Right lobe of liver (tissue), 6 donors: ENCODE results near the gene EXOC3L1. TPM values are rescaled to one million over a fixed set of nuclear protein-coding genes. Genes with fewer than 3 reads are reported as not detected.
A peak's percentile ranks its signal among the peaks of the same experiment; 100 is the strongest.

Source experiments
- ATAC-seq, 4 donors: fragments of 200-7000 bp; cut with Tn5 transposase; one replicate each; pipeline ENCODE4 v1.9.1; 2020; ENCODE audit warnings: mild to moderate bottlenecking in 4 of 4, moderate library complexity in 4 of 4
- DNase-seq, 3 donors: peaks; one replicate each; pipeline ENCODE4 v3.0.0-alpha.2; 2020
- H3K27ac ChIP-seq, 3 donors: fragments of 200-600 bp; one replicate each; pipeline ENCODE4 v1.8.0; 2022
- H3K27me3 ChIP-seq, 2 donors: fragments of 200-600 bp; one replicate each; pipeline ENCODE4 v1.8.0; 2022
- H3K36me3 ChIP-seq, 4 donors: fragments of 200-600 bp; sonication (generic) in 1 of 4; one replicate each; pipeline versions ENCODE4 v1.5.1 to v1.8.0; 2017 to 2022; ENCODE audit warnings: control low read depth in 1 of 4
- H3K4me1 ChIP-seq, 4 donors: fragments of 200-600 bp; sonication (generic) in 1 of 4; one replicate each; pipeline versions ENCODE4 v1.5.1 to v1.8.0; 2017 to 2022; ENCODE audit warnings: control low read depth in 1 of 4
- H3K4me3 ChIP-seq, 3 donors: fragments of 200-600 bp; one replicate each; pipeline ENCODE4 v1.8.0; 2022
- H3K9me3 ChIP-seq, 4 donors: fragments of 200-600 bp; sonication (generic) in 1 of 4; one replicate each; pipeline versions ENCODE4 v1.5.1 to v1.8.0; 2017 to 2022; ENCODE audit warnings: control low read depth in 1 of 4
- CTCF ChIP-seq, 4 donors: fragments of 200-600 bp in 3 of 4; fragments of 450-650 bp in 1 of 4; IDR thresholded peaks; one replicate each; pipeline versions ENCODE4 v1.5.1 to v1.8.0; 2016 to 2022; ENCODE audit warnings: antibody characterized with exemption in 4 of 4, mild to moderate bottlenecking in 2 of 4
- POLR2A ChIP-seq: fragments of 450-650 bp; IDR thresholded peaks from one replicate; pipeline ENCODE4 v1.6.1; 2017; ENCODE audit warnings: antibody characterized with exemption, mild to moderate bottlenecking
- WGBS: methylation state at CpG from one replicate; pipeline ENCODE4 v1.1.6; 2018; ENCODE audit warnings: low coverage, low lambda C conversion rate; ENCODE audit not compliant: insufficient coverage; ENCODE audit errors: missing lambda C conversion rate; 5-methylcytosine and 5-hydroxymethylcytosine counted together
- intact Hi-C, 2 donors: fragments of 100-400 bp; cut with DNase I; formaldehyde crosslinking; loops; one replicate each; pipeline versions ENCODE4 v1.11.2 to v1.14.1; 2022
- total RNA-seq, 6 experiments: library from RNA; depleted of rRNA in 2 of 6; stranded (reverse); fragments of >200 nt in 2 of 6; fragmentation: NEBNext Ultra II Directional in 3 of 6; extraction: Animal tissue kit (Norgen Biotek cat#: 25700) in 3 of 6; gene quantifications; one replicate each; pipeline versions ENCODE4 v1.1.0 to v1.2.4, GENCODE V29; 2016 to 2023
- donor health status: DM: no; HTN: yes; CAD: no.
- donor health status: DM: no; HTN: no; CAD: no.
- donor health status: DM: no; HTN: no; CAD: no.
- donor health status: DM: no; HTN: yes; CAD: no.
- donor health status: DM: no; HTN: yes; CAD: no.

Gene EXOC3L1
- total RNA-seq, 6 experiments from 2014 or later, result 1.8 to 4.3 (median 2.5) TPM

- DNase-seq (no peak), ATAC-seq (no peak)
- Histone ChIP-seq H3K4me3 (no peak overlapping the region), H3K27ac (no peak overlapping the region), H3K27me3 (no peaks in the 10 kb centered on the region), H3K9me3 (no peaks in the 10 kb centered on the region), H3K4me1 (peaks cover 0 to 28% (median 3%) of the 10 kb centered on the region in 4 donors), H3K36me3 (no peaks in the 10 kb centered on the region)
- WGBS, result 8% methylated on average over 21 of the region's 61 CpGs
- intact Hi-C loops, result loop anchor here (5.0 to 10.0 kb wide), 4 partner anchors 50 to 182 kb away; partner anchors contain the start of gene PHAF1 (in 1 of the 2)
- TF ChIP-seq POLR2A (no peak), CTCF (IDR thresholded peaks at IDR 0.05) (no peak)
Observed at GRCh38 chr16:67154578-67155294, 35.2 kb downstream of the EXOC3L1 start.

- no peaks in the 10 kb centered on the region for H3K27me3 ChIP-seq
- peaks cover 0 to 21% (median 9%) of the 10 kb centered on the region in 4 donors for H3K36me3 ChIP-seq
- H3K4me3 ChIP-seq, result peak overlapping the region in 1 of 3 donors; percentile 54
- TF ChIP-seq CTCF (IDR thresholded peaks at IDR 0.05), result no peak
- TF ChIP-seq POLR2A, result no peak
- peaks cover 0 to 28% (median 3%) of the 10 kb centered on the region in 4 donors for H3K4me1 ChIP-seq
- ATAC-seq (no peak), DNase-seq (peak in 1 of 3 donors; percentile 35)
- peak overlapping the region in 1 of 3 donors; percentile 40 for H3K27ac ChIP-seq
- WGBS, result 64% methylated on average over 3 of the region's 8 CpGs
- H3K9me3 ChIP-seq, result no peaks in the 10 kb centered on the region
- intact Hi-C loops, result loop anchor here (10.0 kb wide), 3 partner anchors 47 to 177 kb away; partner anchors contain the start of gene PHAF1 (in 1 of the 2)
Observed at GRCh38 chr16:67151431-67152097, 38.4 kb downstream of the EXOC3L1 start.

GRCh38 chr16:67150833-67151396, 39.0 kb downstream of the EXOC3L1 start, which contains the start of gene B3GNT9:
Gene B3GNT9, minus strand, starts transcription at chr16:67150998. Its CDS starts 513 bp downstream, at chr16:67150485.
- no peaks in the 10 kb centered on the region for H3K9me3 ChIP-seq
- ATAC-seq (peak; percentile 45 to 57 (median 50)), DNase-seq (peak in 2 of 3 donors; percentile 70 to 73)
- no peak for TF ChIP-seq CTCF (IDR thresholded peaks at IDR 0.05)
- TF ChIP-seq POLR2A, result no peak
- peaks cover 0 to 27% (median 12%) of the 10 kb centered on the region in 4 donors for H3K36me3 ChIP-seq
- peak within 1 kb of the TSS; percentile 26 to 54 (median 40) for H3K27ac ChIP-seq
- intact Hi-C loops, result loop anchor here (10.0 kb wide), 3 partner anchors 46 to 176 kb away; partner anchors contain the start of gene PHAF1 (in 1 of the 2)
- peak within 1 kb of the TSS; percentile 47 to 54 (median 48) for H3K4me3 ChIP-seq
- 4% methylated on average over 14 of the region's 34 CpGs for WGBS
- peaks cover 0 to 27% (median 2%) of the 10 kb centered on the region in 4 donors for H3K4me1 ChIP-seq
- no peaks in the 10 kb centered on the region for H3K27me3 ChIP-seq

GRCh38 chr16:67150047-67150832, 39.7 kb downstream of the EXOC3L1 start:
- Histone ChIP-seq H3K27ac (peak overlapping the region; percentile 26 to 54 (median 40)), H3K4me3 (peak overlapping the region; percentile 47 to 54 (median 48)), H3K36me3 (peaks cover 0 to 34% (median 17%) of the 10 kb centered on the region in 4 donors), H3K9me3 (no peaks in the 10 kb centered on the region), H3K27me3 (no peaks in the 10 kb centered on the region), H3K4me1 (peaks cover 0 to 20% (median 0%) of the 10 kb centered on the region in 4 donors)
- TF ChIP-seq CTCF (IDR thresholded peaks at IDR 0.05), result peak in 3 of 4 donors; percentile 3 to 34 (median 17)
- TF ChIP-seq POLR2A, result no peak
- WGBS, result 51% methylated on average over 10 of the region's 94 CpGs
- DNase-seq (peak in 1 of 3 donors; percentile 60), ATAC-seq (peak; percentile 22 to 32 (median 28))
- intact Hi-C loops, result loop anchor here (10.0 kb wide), 3 partner anchors 45 to 175 kb away; partner anchors contain the start of gene PHAF1 (in 1 of the 2)
